K562 (cell line): ENCODE results near the gene ATPAF2. TPM values are rescaled to one million over a fixed set of nuclear protein-coding genes. Genes with fewer than 3 reads are reported as not detected.

Source experiments
- ADNP ChIP-seq: fragments of 200-800 bp; sonication (Bioruptor generic); IDR thresholded peaks from 2 replicates; pipeline ENCODE4 v1.6.1; 2016; ENCODE audit warnings: missing genetic modification characterization, missing compliant biosample characterization
- CBFB ChIP-seq: sonication (generic); formaldehyde crosslinking; IDR thresholded peaks from 2 replicates; pipeline ENCODE4 v1.4.0; 2020; ENCODE audit warnings: mild to moderate bottlenecking, missing genetic modification reagents
- CBX1 ChIP-seq: sonication (generic); IDR thresholded peaks from 2 replicates; pipeline ENCODE4 v1.6.1; 2016; ENCODE audit warnings: antibody characterized with exemption, low read depth, mild to moderate bottlenecking
- CXXC5 ChIP-seq: fragments of 250-450 bp; sonication (Bioruptor Pico); IDR thresholded peaks from 2 replicates; pipeline ENCODE4 v1.8.0; 2022; ENCODE audit warnings: inconsistent platforms, mild to moderate bottlenecking, moderate library complexity
- FOXK1 ChIP-seq: sonication (generic); formaldehyde crosslinking; IDR thresholded peaks from 2 replicates; pipeline ENCODE4 v1.8.0; 2022; ENCODE audit warnings: missing genetic modification reagents, mild to moderate bottlenecking, borderline replicate concordance
- NCOR1 ChIP-seq: fragments of 450-650 bp; IDR thresholded peaks from 2 replicates; pipeline ENCODE4 v1.6.1; 2016; ENCODE audit warnings: mild to moderate bottlenecking, moderate library complexity
- NFIC ChIP-seq: fragments of 450-650 bp; IDR thresholded peaks from 2 replicates; pipeline ENCODE4 v1.6.1; 2017; ENCODE audit warnings: mild to moderate bottlenecking, inconsistent platforms
- NFYB ChIP-seq: IDR thresholded peaks from 2 replicates; pipeline ENCODE4 v1.6.1; 2011; ENCODE audit warnings: mild to moderate bottlenecking, moderate library complexity; ENCODE audit not compliant: insufficient read length; ENCODE audit errors: extremely low read depth
- NR1H2 ChIP-seq: sonication (generic); formaldehyde crosslinking; IDR thresholded peaks from 2 replicates; pipeline ENCODE4 v1.4.0; 2020; ENCODE audit warnings: mild to moderate bottlenecking, missing genetic modification reagents
- NR4A1 ChIP-seq, 2 experiments: fragments of 250-450 bp in 1 of 2; fragments of 450-650 bp in 1 of 2; sonication (Bioruptor Pico) in 1 of 2; IDR thresholded peaks; 2 replicates each; pipeline versions ENCODE4 v1.4.0 to v1.6.1; 2016 to 2020; ENCODE audit warnings: mild to moderate bottlenecking in 2 of 2, missing compliant biosample characterization in 1 of 2, missing genetic modification characterization in 1 of 2, moderate library complexity in 1 of 2
- RBM14 ChIP-seq: fragments of 200-400 bp; formaldehyde crosslinking; IDR thresholded peaks from 2 replicates; pipeline ENCODE4 v1.6.1; 2018; ENCODE audit warnings: low read depth, mild to moderate bottlenecking, low read length, moderate library complexity, borderline replicate concordance; ENCODE audit not compliant: insufficient read depth
- RUNX1 ChIP-seq: sonication (generic); IDR thresholded peaks from 2 replicates; pipeline ENCODE4 v1.6.1; 2016; ENCODE audit warnings: antibody characterized with exemption, low read depth
- SMARCE1 ChIP-seq: fragments of 450-650 bp; IDR thresholded peaks from 2 replicates; pipeline ENCODE4 v1.7.1; 2016; ENCODE audit warnings: mild to moderate bottlenecking
- TEAD4 ChIP-seq, 2 experiments: sonication (generic) in 1 of 2; formaldehyde crosslinking in 1 of 2; IDR thresholded peaks; 2 replicates each; pipeline versions ENCODE4 v1.6.1 to v1.8.0; 2012 to 2022; ENCODE audit warnings: borderline replicate concordance in 1 of 2, inconsistent platforms in 1 of 2, low read length in 1 of 2, mild to moderate bottlenecking in 1 of 2, missing genetic modification reagents in 1 of 2
- TRIM24 ChIP-seq, 2 experiments: fragments of 450-650 bp; IDR thresholded peaks; 2 replicates each; pipeline ENCODE4 v1.6.1; 2016
- ZFP36 ChIP-seq: fragments of 150-350 bp; IDR thresholded peaks from 2 replicates; pipeline ENCODE4 v1.6.1; 2018; ENCODE audit warnings: low read length, low read depth; ENCODE audit not compliant: partially characterized antibody
- ZNF140 ChIP-seq: fragments of 250-450 bp; sonication (Bioruptor Pico); IDR thresholded peaks from 2 replicates; pipeline ENCODE4 v1.8.0; 2021; ENCODE audit warnings: moderate library complexity, mild to moderate bottlenecking, inconsistent platforms
- polyA plus RNA-seq, 8 experiments: library from polyadenylated mRNA; depleted of rRNA in 4 of 8; stranded (reverse) in 5 of 8; unstranded in 3 of 8; fragments of >200 nt; fragmentation: Nextera tagmentation in 2 of 8; fragmentation: Illumina TruSeq in 1 of 8; extraction: Ambion mirVana in 2 of 8; extraction: Trizol in 1 of 8; gene quantifications; 2 replicates each; pipeline versions ENCODE4 v1.2.1 to v1.2.3, GENCODE V29; 2011 to 2014; ENCODE audit warnings: inconsistent platforms in 1 of 8, missing spikeins in 1 of 8
- total RNA-seq, 7 experiments: library from RNA; depleted of rRNA in 6 of 7; stranded (reverse); fragments of >200 nt in 6 of 7; fragmentation: Illumina TruSeq in 2 of 7; extraction: Trizol in 2 of 7; gene quantifications; 2 replicates each; pipeline versions ENCODE4 v1.2.1 to v1.2.3, GENCODE V29; 2011 to 2021; ENCODE audit warnings: low replicate concordance in 1 of 7
- TF ChIP-seq, protein P1 (sequence below): fragments of 250-450 bp; sonication (Bioruptor Pico); IDR thresholded peaks from 2 replicates; pipeline ENCODE4 v1.5.0; 2021; ENCODE audit warnings: mild to moderate bottlenecking, borderline replicate concordance
- TF ChIP-seq, protein P2 (sequence below): sonication (generic); formaldehyde crosslinking; IDR thresholded peaks from 2 replicates; pipeline ENCODE4 v1.8.1; 2023; ENCODE audit warnings: mild to moderate bottlenecking, missing genetic modification reagents
- TF ChIP-seq, protein P3 (sequence below), 2 experiments: fragments of 250-450 bp in 1 of 2; fragments of 450-650 bp in 1 of 2; sonication (Bioruptor Pico) in 1 of 2; IDR thresholded peaks; 2 replicates each; pipeline versions ENCODE4 v1.6.1 to v1.8.0; 2016 to 2021; ENCODE audit warnings: mild to moderate bottlenecking in 2 of 2, moderate library complexity in 2 of 2, missing compliant biosample characterization in 1 of 2, missing genetic modification characterization in 1 of 2
- TF ChIP-seq, protein P4 (sequence below): sonication (generic); formaldehyde crosslinking; IDR thresholded peaks from 2 replicates; pipeline ENCODE4 v1.8.0; 2022; ENCODE audit warnings: mild to moderate bottlenecking, missing genetic modification reagents

Gene ATPAF2
- total and polyA plus RNA-seq, 9 of the 15 experiments (the other 6 are each of a cell fraction or from before 2014, with no cell fraction given) = 2.1 to 19.2 (median 11.3) TPM

DNA sequence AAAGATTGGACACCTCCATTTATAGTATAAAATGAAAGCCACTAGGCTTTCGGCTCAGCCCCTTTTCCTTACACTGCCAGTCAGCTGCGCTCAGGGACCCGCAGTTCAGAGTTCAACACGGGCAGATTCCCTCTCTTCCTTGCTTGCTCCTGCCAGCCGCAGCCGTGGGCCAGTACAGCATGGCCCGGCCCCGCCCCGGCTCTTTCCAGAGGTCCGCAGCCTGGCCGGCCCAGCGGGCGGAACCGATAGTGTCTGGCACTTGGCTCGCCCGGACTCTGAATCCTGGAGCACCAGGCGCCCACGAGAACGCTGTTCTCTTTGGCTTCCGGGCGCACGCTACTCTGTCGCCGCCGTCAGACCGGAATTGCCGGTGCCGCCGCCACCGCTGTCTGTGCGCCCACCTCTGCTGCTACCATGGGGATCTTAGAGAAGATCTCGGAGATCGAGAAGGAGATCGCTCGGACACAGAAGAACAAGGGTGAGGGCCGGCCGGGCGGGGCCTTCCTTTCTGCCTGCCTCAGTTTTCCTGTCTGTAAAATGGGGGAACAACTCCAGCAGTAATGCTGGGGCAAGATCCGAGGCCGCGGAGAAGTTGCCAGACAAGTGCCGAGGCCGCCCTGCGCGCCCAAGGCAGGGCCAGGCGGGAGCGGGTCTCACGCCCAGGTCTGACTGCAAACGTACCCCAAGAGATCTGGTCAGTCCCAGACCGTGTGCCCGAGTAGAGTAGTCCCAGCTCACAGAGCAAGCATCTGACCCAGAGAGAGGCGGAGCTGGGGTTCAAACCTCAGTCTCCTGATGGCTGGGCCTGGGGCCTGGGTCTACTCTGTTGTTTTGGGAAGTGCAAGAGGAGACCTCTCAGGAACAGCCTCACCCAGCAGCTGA is 48.9 kb upstream of the ATPAF2 start, which contains the start of gene DRG2 (continued):
- TF ChIP-seq, protein P1, sequence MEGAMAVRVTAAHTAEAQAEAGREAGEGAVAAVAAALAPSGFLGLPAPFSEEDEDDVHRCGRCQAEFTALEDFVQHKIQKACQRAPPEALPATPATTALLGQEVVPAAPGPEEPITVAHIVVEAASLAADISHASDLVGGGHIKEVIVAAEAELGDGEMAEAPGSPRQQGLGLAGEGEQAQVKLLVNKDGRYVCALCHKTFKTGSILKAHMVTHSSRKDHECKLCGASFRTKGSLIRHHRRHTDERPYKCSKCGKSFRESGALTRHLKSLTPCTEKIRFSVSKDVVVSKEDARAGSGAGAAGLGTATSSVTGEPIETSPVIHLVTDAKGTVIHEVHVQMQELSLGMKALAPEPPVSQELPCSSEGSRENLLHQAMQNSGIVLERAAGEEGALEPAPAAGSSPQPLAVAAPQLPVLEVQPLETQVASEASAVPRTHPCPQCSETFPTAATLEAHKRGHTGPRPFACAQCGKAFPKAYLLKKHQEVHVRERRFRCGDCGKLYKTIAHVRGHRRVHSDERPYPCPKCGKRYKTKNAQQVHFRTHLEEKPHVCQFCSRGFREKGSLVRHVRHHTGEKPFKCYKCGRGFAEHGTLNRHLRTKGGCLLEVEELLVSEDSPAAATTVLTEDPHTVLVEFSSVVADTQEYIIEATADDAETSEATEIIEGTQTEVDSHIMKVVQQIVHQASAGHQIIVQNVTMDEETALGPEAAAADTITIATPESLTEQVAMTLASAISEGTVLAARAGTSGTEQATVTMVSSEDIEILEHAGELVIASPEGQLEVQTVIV = no peak
- TF ChIP-seq, protein P2, sequence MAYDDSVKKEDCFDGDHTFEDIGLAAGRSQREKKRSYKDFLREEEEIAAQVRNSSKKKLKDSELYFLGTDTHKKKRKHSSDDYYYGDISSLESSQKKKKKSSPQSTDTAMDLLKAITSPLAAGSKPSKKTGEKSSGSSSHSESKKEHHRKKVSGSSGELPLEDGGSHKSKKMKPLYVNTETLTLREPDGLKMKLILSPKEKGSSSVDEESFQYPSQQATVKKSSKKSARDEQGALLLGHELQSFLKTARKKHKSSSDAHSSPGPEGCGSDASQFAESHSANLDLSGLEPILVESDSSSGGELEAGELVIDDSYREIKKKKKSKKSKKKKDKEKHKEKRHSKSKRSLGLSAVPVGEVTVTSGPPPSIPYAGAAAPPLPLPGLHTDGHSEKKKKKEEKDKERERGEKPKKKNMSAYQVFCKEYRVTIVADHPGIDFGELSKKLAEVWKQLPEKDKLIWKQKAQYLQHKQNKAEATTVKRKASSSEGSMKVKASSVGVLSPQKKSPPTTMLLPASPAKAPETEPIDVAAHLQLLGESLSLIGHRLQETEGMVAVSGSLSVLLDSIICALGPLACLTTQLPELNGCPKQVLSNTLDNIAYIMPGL (CRISPR knock-in tag) = peak; percentile 83; the same call in 1 of the 2 replicates
- TF ChIP-seq RBM14 (0 out of 2 replicates have a peak, but pooled peaks have one; percentile 58), NFYB (no peak), SMARCE1 (no peak), NR4A1 (CRISPR knock-in tag; IDR thresholded peaks at IDR 0.05) (no peak; the same call in 1 of the 2 replicates), NR4A1 (tag; IDR thresholded peaks at IDR 0.05) (0 out of 2 replicates have a peak, but pooled peaks have one; percentile 14), TEAD4 (IDR thresholded peaks at IDR 0.05; ENCODE audit: low read length) (peak; percentile 47), TEAD4 (CRISPR knock-in tag; IDR thresholded peaks at IDR 0.05; ENCODE audit: borderline replicate concordance) (no peak), NR1H2 (no peak), ZNF140 (CRISPR knock-in tag) (no peak), ZFP36 (peak; percentile 83), CXXC5 (CRISPR knock-in tag) (peak; percentile 92), CBFB (CRISPR knock-in tag) (no peak), ADNP (peak; percentile 99), TRIM24 (IDR thresholded peaks at IDR 0.05) (peak in 1 of 2 experiments; percentile 98; a peak in 2 of 4 replicates), CBX1 (peak; percentile 96), NCOR1 (peak; percentile 42; the same call in 1 of the 2 replicates), RUNX1 (no peak), FOXK1 (CRISPR knock-in tag) (no peak; the same call in 1 of the 2 replicates), NFIC (peak; percentile 56)
- TF ChIP-seq, protein P3, sequence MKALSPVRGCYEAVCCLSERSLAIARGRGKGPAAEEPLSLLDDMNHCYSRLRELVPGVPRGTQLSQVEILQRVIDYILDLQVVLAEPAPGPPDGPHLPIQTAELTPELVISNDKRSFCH (CRISPR knock-in tag; IDR thresholded peaks at IDR 0.05) = no peak
- TF ChIP-seq, protein P3 (tag; IDR thresholded peaks at IDR 0.05) = peak; percentile 66; the same call in 1 of the 2 replicates
- TF ChIP-seq, protein P4, sequence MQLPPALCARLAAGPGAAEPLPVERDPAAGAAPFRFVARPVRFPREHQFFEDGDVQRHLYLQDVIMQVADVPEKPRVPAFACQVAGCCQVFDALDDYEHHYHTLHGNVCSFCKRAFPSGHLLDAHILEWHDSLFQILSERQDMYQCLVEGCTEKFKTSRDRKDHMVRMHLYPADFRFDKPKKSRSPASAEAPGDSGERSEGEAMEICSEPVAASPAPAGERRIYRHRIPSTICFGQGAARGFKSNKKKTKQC (CRISPR knock-in tag) = peak; percentile 22; the same call in 1 of the 2 replicates
